ENCODE measurements around the gene IFI27.

Gene IFI27

DNA sequence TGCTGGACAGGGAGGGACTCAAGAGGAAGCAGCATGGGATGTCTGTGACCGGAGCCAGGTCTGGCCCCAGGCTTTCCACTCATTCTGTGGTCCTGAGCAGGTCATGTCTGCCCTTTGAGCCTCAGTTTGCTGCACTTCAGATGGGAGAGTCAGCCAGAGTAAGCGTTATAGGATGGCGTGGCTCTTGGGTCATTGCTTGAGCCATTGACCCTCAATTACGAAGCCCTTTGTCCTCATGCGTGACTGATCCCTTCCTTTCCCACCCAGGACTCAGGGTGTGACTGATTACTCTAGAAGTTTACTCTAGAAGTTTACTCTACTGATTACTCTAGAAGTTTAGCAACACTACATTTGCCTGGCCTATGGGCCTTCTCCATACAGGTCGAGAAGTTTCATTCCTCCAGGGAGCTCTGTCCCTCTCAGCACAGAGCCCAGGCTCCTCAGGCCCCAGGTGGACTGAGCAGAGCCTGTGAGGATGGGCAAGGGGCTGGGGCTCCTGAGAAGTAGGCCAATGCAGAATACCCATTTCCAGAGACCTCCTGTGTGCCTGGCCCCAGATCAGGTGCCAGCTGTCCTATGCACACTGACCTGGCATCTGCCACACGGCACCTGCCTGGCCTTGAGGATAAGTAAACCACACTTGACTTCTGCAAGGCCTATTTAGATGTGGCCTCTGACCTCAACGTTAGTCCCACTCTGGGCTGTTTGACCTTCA lies 7.6 kb upstream of the IFI27 start:
- no peak for DNase-seq (ENCODE audit: low read depth, low spot score)

DNA sequence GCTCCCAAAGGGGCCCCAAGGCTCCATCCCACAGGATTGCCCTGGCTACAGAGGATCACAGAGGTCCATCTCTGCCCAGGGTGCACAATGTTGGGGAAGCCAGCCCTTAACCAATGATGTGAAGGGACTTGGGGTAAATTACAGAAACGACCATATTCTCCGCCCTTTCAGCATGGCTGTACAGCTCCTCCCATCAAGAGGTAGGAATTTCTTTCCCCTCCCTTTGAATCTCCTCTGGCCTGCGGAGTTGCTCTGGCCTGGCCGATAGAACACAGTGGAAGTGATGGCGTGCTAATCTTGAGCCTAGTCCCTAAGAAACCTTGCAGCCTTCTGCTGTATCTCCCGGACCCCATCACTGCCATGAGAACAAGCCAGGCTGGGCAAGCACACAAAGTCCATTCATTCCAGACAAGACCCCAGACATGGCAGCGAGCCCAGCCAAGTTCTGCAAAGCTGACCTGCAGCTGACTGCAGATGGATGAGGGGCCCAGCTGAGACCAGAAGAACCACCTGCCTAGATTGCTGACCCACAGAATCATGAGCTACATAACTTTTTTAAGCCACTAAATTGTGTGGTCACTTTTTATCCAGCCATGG lies 6.9 kb upstream of the IFI27 start:
- DNase-seq (ENCODE audit: low read depth, low spot score): no peak

DNA sequence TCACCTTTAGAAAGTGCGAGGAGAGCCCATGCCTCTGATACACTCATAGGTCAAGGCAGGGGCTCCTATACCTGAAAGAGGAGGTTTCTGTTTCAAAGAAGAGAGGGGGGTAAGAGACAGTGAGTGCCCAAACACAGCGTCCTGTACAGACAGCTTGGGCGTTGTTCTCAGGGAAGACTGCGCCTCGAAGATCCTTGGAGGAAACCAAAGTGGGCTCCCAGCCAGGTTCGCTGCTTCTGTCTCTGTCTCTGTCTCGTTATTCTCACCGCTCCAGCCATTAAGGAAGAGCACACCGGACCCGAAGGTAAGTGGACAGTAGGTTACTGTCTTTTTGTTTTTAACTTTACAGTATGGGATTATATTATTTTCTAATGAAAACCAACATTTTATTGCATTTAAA lies 5.8 kb upstream of the IFI27 start:
- DNase-seq (ENCODE audit: low read depth, low spot score): no peak

DNA sequence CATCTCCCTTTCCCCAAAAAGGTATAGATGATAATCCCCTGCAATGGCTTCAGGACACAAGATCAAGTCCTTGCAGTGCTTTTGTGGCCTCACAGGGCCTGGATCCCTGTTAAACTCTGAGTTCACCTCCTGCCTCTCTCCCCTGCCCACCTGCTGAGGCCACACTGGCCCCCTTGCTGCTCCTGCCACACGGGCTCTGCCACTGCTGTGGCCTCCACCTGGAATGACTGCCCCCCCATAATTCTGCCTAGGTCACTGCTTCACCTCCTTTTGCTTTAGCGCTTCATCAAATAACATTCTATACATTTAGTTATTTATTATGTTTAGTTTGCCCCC lies 653 bp upstream of the IFI27 start:
- no peak for DNase-seq (ENCODE audit: low read depth, low spot score)

DNA sequence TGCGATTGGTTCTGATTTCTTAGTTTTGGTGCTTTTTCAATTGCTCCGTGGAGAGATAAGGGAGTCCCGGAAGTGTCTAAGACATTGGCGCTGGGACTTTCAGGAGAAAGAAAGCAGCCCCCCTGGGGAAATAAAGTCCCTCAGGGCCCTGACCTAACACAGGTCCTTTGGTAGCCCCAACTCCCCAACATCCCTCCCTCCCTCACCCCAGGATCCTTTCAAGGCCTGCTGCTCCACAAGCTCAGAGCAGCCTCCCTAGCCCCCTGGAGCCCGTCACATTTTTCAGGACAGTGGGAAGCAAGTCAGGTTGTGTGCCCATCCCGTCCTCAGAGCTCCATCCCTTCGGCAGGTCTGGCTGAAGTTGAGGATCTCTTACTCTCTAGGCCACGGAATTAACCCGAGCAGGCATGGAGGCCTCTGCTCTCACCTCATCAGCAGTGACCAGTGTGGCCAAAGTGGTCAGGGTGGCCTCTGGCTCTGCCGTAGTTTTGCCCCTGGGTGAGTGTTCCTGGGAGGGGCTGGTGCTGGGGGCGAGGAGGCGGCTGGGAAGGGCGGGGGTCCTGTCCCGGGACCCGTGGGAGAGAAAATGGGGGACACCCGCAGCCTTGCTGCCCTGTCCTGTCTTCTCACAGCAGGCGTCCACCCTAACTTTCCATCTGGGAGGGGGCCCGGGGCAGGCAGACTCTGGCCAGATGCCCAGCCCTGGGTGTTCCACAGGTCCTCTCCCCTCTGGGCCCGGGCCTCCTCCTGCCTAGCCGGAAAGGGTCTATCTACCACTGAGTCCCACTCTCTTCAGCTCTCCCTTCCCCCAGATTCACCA lies 950 bp downstream of the IFI27 start:
- no peak for DNase-seq (ENCODE audit: low read depth, low spot score)

DNA sequence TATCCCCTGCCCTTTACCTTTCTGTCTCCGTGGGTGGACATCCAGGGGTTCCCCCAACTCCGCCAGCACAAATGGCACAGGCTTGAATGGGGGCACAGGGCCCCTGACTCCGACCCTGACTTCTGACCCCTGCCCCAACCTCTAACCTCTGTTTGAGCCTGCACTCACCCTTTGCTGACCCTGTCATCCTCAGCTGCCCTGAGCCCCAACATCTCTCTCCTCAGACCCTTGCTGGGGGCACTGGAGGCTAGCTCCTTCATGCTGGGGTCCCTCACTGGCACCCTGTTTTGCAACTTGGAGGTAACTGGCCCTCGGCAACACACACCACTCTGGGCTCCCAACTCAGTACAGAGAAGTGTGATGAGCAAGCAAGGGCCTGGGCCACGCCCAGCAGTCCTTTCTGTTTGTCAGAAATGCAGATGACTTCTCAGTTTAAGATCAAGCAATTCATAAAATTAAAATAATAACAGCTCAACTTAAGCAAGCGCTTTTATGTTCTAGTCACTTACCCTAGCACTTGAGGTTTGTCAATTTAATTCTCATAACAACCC lies 2.1 kb downstream of the IFI27 start:
- DNase-seq (ENCODE audit: low read depth, low spot score): no peak

DNA sequence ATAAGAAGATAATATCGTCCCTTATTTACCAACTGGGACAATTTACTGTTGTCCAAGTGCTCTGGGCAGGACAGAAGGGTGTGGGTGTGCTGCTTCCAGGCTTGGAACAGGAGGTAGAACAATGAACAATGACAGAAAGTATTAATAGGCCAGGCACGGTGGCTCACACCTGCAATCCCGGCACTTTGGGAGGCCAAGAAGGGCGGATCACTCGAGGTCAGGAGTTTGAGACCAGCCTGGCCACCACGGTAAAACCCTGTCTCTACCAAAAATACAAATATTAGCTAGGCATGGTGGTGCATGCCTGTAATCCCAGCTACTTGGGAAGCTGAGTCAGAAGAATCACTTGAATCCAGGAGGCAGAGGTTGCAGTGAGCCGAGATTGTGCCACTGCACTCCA lies 2.5 kb downstream of the IFI27 start:
- no peak for DNase-seq (ENCODE audit: low read depth, low spot score)

DNA sequence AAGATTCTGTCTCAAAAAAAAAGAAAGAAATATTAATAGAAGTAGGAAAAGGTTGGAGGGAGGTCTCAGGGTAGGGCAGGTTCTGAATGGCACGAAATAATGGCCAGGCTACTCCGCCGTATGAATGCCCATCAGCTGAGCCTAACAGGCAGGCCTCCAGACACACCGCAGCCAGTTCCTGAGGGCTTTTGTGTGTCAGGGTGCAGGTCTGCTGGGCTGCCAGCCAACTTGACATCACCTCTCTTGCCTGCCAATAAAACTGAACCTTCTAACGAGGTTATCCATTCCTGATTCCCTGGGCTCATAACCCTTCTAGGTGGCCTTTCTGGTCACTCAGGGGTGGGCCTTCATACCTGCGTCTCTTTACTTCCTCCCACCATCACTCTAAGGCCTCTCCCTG lies 3.0 kb downstream of the IFI27 start:
- no peak for DNase-seq (ENCODE audit: low read depth, low spot score)

DNA sequence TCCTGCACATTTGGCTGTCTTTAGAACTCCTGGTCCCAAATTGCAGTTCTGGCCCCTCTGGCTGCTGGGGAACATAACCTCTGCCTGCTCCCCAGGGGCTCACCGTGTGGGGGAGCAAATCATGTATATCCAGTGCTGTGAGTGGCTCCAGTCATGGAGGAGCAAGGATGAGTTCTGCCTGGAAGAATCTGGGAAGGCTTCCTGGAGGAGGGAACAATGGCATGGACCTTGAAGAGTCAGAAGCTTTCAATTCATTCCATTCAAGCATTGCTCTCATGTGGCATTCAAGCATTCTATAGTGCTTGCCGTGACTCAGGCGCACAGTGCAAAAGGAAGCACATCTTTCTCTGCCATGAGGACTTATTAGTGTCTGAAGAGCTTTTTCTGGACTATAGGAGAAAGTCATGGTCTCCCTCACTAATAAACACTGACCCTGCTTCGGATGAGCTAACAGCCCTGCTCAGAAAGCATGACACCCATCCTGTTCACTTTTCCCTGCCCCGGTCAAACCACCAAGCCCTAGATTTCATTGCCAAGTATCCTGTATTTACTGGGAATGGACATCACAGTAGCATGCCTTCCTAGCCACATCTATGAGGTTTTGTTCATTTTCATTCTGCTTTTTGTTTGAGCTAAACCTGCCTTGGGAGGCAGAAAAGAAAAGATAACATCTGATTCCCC lies 3.5 kb downstream of the IFI27 start:
- DNase-seq (ENCODE audit: low read depth, low spot score): no peak

DNA sequence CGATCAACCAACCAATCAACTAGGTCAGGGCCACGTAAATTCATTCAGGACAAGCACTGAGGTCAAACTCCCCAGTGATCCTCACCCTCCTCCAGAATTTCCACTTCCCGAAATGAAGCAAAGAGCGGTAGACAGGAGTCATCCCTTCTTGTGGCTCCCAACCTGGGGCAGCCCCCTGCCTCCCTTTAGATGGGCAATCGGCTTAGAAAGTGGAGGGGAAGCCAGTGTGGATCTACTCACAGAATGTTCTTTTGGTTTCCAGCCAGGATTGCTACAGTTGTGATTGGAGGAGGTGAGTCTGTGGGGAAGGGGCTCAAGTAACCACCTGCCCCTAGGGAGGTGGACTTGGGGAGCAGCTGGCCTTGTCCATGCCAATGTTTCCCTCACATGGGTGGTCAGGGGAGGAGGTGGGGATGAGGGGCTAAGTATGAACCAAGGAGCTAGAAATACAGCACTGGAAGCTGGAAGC lies 4.1 kb downstream of the IFI27 start:
- DNase-seq (ENCODE audit: low read depth, low spot score): no peak

DNA sequence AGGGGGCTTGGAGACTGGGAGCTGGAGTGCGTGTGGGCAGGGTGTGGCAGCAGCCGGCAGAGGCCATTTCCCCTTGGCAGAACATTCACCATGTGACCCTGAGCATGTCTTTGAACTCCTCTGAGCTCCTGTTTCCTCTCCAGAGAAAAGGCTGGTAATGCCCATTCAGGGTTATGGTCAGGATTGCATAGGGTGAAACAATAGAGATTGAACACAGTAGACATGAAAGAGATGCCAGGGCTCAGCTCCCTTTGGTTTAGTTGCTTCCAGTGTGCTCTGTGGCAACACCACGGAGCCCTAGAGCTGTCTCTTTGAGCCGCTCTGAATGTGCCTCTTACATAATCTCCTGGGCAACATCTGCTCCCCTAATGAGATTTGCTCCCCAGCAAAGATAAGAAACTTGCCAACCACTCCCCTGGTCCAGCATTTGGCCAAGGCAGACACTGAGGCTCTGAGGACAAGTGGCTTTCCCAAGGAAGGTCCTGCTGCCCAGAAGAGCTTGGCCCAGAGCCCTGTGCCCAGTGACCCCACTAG lies 4.6 kb downstream of the IFI27 start:
- DNase-seq (ENCODE audit: low read depth, low spot score): no peak

DNA sequence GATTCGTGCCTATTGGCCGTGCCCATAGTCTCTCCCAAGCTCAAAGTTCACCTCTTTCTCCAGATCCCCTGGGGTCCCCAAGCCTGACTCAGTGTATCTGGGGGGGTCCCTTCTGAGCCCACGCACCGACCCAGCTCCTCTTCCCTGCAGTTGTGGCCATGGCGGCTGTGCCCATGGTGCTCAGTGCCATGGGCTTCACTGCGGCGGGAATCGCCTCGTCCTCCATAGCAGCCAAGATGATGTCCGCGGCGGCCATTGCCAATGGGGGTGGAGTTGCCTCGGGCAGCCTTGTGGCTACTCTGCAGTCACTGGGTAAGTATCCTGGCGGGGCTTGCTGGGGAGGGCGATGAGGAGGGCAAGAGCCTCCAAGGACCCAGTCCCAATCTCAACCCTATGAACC lies 5.1 kb downstream of the IFI27 start:
- no peak for DNase-seq (ENCODE audit: low read depth, low spot score)

DNA sequence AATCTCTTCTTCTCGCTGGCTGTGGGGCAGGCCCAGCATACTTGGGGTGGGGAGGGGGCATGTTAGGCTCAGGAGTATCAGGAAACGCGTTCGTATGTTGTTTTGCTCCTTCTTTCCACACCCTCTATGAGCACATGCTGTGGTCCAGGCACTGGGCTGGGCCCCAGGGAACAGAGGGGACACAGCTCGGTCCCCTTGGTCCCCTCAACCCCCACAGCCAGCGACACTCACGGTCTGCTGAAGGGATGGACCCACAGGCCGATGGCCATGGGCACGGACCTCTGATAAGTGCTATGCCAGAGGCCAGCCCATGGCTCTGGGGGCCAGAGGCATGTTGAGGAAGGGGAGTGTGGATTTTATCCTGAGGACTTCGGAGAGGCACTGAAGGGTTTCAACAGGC lies 6.2 kb downstream of the IFI27 start:
- DNase-seq (ENCODE audit: low read depth, low spot score): no peak

DNA sequence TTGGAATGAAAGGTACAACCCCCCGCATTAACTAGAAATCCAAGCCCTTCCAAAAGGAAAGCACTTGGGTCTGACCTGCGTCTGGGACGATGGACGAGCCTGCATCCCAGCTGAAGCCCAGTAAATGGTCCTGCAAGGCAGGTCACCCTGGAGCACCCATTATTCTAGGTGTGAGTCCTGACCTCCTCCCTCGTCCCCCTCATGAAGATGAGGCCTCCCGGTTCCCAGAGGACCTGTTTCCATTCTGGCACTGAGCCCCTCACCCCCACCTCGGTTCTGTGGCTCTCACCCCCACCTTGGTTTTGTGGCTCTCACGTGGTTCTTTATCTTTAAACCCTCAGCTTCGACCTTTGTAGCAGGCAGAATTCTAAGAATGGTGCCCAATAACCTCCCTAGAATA lies 7.3 kb downstream of the IFI27 start:
- no peak for DNase-seq (ENCODE audit: low read depth, low spot score)

DNA sequence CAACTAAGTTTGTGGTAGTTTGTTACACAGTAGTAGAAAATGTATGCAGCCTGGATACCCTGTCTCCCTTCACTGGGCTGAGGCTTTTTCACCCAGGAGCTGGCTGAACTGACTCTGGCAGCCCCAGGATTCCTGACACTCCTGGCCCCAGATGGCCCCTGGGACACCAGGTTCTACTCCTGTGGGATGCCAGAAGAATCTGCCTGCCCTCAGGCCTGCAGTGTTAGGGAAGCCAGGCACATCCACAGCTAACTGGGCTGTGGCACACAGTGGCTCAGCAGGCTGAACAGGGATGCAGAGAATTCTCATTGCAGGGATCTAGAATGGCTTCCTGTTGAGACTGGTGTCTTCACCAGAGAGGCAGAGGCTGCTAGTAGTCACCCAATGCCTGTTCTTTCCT lies 8.5 kb downstream of the IFI27 start:
- DNase-seq (ENCODE audit: low read depth, low spot score): no peak

DNA sequence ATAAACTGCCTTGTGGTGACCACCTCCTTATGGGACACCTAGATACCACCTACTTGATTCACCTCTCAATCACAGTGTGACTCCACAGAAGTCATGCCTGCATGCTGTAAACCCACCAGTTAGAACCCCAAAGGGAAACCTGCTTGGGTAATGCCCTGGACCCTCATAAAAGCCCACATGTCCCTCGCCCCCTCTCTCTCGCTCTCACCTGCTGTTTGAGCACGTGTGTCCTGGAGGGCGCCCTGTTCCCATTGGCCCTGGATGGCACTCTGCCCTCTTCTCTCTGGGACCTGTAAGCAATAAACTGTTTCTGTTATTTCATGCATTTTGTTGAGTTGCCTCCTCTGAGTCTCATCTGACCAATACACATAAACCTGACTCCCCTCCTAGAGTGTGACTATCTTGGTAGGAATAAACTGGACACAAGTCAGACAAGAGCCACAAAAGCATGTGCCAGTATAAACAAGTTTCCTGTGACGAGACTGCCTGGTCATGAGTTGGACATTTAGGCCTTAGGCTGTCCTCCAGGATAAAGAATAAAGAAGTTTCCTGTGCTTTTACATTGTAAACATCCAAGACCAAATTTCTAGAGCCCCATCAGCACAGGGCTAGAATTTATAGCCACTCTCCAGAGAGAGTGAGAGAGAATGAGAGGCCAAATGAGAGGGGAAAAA lies 10.3 kb downstream of the IFI27 start:
- DNase-seq (ENCODE audit: low read depth, low spot score): no peak

DNA sequence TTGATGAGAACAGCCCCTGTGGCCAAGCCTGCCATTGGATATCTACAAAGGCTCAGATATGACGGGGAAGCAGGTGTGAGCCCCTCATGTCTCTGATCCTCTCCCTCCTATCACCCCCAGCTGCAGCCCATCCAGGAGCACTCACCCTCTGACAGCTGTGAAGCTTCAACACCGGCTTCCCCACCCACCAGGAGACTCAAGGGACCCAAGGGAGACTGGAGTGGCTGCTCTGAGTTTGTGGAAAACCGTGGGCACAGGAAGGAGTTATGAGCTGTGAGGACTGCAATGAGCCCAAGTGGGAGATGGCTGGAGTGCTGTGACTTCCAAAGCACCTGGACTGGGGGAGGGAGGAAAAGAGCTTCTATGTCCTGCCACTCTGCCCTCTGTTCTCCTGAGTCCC lies 10.9 kb downstream of the IFI27 start:
- no peak for DNase-seq (ENCODE audit: low read depth, low spot score)

DNA sequence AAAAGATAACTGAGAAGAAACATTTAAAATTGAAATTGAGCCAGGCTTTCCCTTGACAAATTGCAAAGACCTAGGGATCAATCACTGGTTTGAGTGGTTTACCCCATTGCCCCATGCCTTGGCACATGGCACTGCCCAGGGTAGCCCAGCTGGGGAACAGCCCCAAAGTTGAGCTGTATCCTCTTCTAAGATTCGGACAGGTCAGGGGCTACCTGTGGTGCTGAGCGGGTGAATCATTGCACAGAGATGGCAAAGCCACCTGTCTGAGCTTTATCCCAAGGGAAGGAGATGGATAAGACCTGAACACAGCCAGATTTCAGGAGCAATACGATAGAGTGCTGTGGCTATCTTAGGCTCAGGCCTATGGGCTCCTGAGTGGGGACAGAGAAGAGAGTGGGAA lies 11.9 kb downstream of the IFI27 start:
- no peak for DNase-seq (ENCODE audit: low read depth, low spot score)

DNA sequence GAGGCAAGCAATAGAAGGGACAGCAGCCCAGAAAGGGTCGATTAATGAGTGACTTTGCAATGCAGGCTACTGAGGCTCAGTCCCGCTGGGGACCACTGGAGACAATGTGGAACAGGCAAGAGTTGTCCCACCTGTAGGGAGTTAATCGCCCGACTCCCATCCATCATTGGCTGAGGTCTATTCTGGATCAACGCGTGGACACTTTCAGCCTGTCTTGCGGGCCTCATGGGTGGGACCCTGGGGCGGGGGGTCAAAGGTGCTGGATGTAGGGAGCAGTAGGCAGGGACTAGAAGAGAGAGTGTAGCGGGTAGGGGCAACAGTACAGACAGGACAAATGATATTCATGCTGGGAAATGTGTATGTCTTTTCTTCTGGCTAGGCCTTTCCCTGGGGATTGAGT lies 12.8 kb downstream of the IFI27 start:
- no peak for DNase-seq (ENCODE audit: low read depth, low spot score)

DNA sequence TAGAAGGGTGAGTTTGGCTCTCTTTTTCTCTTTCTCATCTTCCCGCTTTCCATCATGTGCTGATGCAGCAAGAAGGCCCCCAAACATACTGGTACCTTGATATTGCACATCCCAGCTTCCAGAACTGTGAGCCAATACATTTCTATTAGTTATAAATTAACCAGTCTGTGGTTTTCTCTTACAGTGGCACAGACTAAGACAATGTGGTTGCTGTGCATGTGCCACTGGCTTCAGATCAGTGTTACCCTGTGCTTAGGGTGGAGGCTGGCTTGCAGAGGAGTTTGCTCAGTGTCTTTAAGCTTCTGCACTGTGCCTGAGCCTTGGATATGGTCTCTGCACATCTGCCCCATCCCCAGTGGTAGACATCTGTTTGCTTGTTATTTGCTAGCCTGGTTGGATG lies 13.3 kb downstream of the IFI27 start:
- DNase-seq (ENCODE audit: low read depth, low spot score): no peak
